Large intestine (tissue), 3 donors: ENCODE results near the gene PEX7. TPM values are rescaled to one million over a fixed set of nuclear protein-coding genes. Genes with fewer than 3 reads are reported as not detected.

Source experiments
- DNase-seq, 2 donors: peaks; one replicate each; pipeline versions ENCODE4 v3.0.0 to v3.0.0-alpha.2; 2013
- H3K27ac ChIP-seq: one replicate; pipeline ENCODE4 v1.5.1; 2013; ENCODE audit warnings: low read length
- H3K27me3 ChIP-seq: 2 replicates; pipeline ENCODE4 v1.6.1; 2013; ENCODE audit warnings: low read length; ENCODE audit not compliant: control insufficient read depth, insufficient read depth
- H3K36me3 ChIP-seq: 2 replicates; pipeline ENCODE4 v1.6.1; 2013; ENCODE audit warnings: low read length; ENCODE audit not compliant: control insufficient read depth, insufficient read depth
- H3K4me1 ChIP-seq: one replicate; pipeline ENCODE4 v1.6.1; 2013; ENCODE audit warnings: low read length; ENCODE audit not compliant: control insufficient read depth, insufficient read depth
- H3K4me3 ChIP-seq: one replicate; pipeline ENCODE4 v1.5.1; 2013; ENCODE audit warnings: low read length
- H3K9me3 ChIP-seq: one replicate; pipeline ENCODE4 v1.6.1; 2013; ENCODE audit warnings: mild to moderate bottlenecking, low read depth, low read length, moderate library complexity; ENCODE audit not compliant: control insufficient read depth
- WGBS: methylation state at CpG from one replicate; pipeline ENCODE4 v1.1.5; 2013; ENCODE audit warnings: low lambda C conversion rate; ENCODE audit not compliant: insufficient coverage; 5-methylcytosine and 5-hydroxymethylcytosine counted together
- polyA plus RNA-seq: library from polyadenylated mRNA; unstranded; fragments of 120-200 nt; gene quantifications from one replicate; pipeline ENCODE4 v1.2.1, GENCODE V29; 2013

The PEX7 gene
- polyA plus RNA-seq, 1 donor: 14.7 TPM

DNA sequence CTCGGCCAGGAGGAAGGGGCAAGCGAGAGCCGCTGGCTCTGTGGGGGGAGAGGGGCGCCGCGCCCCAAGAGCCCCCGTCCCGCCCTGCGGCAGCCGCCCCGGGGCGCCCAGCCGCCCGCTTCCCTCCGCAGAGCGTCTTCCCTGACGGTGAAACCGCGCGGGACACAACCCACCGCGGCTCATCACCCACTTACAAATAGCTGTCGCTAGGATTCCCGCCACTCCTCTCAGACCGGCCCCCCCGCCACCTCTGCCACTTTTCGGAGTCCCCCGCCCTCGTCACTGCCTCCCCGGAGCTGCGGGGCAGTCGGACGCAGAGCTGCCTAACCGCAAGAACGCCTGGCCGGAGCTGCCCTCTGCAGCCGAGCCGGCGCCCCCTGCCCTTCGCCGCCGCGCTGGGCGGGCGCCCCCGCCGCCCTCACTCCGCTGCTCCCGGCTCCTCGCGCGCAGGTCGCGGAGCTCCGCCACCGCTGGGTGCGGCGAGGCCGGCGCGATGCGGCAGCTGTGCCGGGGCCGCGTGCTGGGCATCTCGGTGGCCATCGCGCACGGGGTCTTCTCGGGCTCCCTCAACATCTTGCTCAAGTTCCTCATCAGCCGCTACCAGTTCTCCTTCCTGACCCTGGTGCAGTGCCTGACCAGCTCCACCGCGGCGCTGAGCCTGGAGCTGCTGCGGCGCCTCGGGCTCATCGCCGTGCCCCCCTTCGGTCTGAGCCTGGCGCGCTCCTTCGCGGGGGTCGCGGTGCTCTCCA lies 99.7 kb downstream of the PEX7 start, which contains the start of gene SLC35D3:
TSS of gene SLC35D3 (plus strand) at position 366 of the 749 bp plus-strand sequence. CDS start at position 494, 128 bp downstream.
- peaks cover 64% of the 10 kb centered on the region for H3K27me3 ChIP-seq
- no CpG with 5 or more reads among the region's 86 CpGs for WGBS
- H3K36me3 ChIP-seq: no peaks in the 10 kb centered on the region
- peaks cover 21% of the 10 kb centered on the region for H3K4me1 ChIP-seq
- peaks cover 5% of the 10 kb centered on the region for H3K9me3 ChIP-seq
- DNase-seq: peak in 1 of 2 donors; percentile 45
- no peak within 1 kb of the TSS for H3K27ac ChIP-seq
- H3K4me3 ChIP-seq: peak within 1 kb of the TSS; percentile 48

DNA sequence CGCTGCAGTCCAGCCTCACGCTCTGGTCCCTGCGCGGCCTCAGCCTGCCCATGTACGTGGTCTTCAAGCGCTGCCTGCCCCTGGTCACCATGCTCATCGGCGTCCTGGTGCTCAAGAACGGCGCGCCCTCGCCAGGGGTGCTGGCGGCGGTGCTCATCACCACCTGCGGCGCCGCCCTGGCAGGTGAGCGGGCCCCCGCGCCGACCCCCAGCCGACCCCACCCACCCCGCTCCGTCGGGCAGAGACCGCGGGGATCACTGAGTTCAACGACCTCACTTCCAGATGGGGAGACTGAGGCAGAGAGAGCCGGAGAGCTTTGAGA lies 100.3 kb downstream of the PEX7 start:
- H3K9me3 ChIP-seq: peaks cover 5% of the 10 kb centered on the region
- H3K36me3 ChIP-seq: no peaks in the 10 kb centered on the region
- peaks cover 64% of the 10 kb centered on the region for H3K27me3 ChIP-seq
- H3K27ac ChIP-seq: no peak overlapping the region
- peaks cover 21% of the 10 kb centered on the region for H3K4me1 ChIP-seq
- no peak for DNase-seq
- WGBS: no CpG with 5 or more reads among the region's 29 CpGs
- peak overlapping the region; percentile 16 for H3K4me3 ChIP-seq

DNA sequence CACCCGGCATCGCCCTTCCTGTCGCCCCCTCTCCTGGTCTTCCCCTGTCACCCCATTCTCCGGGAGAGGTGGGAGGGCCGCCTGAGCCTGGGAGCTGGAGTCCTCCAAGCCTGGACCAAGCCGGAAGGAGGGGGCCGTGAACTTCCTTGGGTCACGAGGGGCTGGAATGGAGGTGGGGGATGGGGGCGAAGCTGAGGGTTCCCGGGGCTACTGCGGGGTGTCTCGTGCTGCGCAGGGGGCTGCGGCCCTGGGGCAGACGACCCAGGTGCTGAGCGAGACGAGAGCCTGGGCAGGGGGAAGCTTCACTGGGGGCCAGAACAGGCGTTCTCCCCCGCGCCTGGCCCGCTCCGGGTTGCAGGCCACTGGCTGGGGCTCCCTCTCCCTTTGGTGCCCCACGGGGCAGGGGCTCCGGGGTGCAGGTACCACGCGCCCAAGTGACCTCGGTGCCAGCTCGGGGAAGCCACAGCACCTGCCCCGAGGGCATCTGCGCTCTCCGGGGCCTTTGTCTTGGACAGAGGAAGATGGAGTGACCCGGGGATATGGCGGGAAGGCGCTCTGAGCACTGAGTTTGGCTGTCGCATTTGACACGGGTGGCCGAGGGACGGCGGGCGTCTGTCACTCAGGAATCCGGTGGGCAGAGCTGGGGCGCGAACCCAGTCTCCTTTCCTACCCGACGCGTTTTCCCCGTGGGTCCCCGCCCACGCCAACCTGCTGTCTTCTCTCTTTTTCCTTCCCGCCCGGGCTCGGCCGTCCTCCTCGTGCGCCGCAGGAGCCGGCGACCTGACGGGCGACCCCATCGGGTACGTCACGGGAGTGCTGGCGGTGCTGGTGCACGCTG lies 100.9 kb downstream of the PEX7 start:
- Histone ChIP-seq H3K4me1 (peaks cover 21% of the 10 kb centered on the region), H3K9me3 (peaks cover 5% of the 10 kb centered on the region), H3K36me3 (no peaks in the 10 kb centered on the region), H3K4me3 (peak overlapping the region; percentile 10), H3K27ac (no peak overlapping the region), H3K27me3 (peaks cover 64% of the 10 kb centered on the region)
- peak in 1 of 2 donors; percentile 41 for DNase-seq
- no CpG with 5 or more reads among the region's 65 CpGs for WGBS

GRCh38 chr6:136923954-136924673 lies 101.7 kb downstream of the PEX7 start:
- Histone ChIP-seq H3K36me3 (no peaks in the 10 kb centered on the region), H3K4me1 (peaks cover 21% of the 10 kb centered on the region), H3K9me3 (peaks cover 5% of the 10 kb centered on the region), H3K4me3 (no peak overlapping the region), H3K27me3 (peaks cover 59% of the 10 kb centered on the region), H3K27ac (no peak overlapping the region)
- no peak for DNase-seq
- no CpG with 5 or more reads among the region's 40 CpGs for WGBS

GRCh38 chr6:136926383-136926782 lies 104.0 kb downstream of the PEX7 start:
- no peak for DNase-seq
- Histone ChIP-seq H3K36me3 (no peaks in the 10 kb centered on the region), H3K4me1 (peaks cover 9% of the 10 kb centered on the region), H3K27me3 (peaks cover 37% of the 10 kb centered on the region), H3K9me3 (peaks cover 5% of the 10 kb centered on the region), H3K4me3 (no peak overlapping the region), H3K27ac (no peak overlapping the region)
- WGBS: no CpG with 5 or more reads among the region's 2 CpGs

GRCh38 chr6:136927292-136927691 lies 104.9 kb downstream of the PEX7 start:
- H3K4me3 ChIP-seq: no peak overlapping the region
- H3K9me3 ChIP-seq: peaks cover 5% of the 10 kb centered on the region
- no peaks in the 10 kb centered on the region for H3K36me3 ChIP-seq
- H3K27me3 ChIP-seq: peaks cover 29% of the 10 kb centered on the region
- DNase-seq: no peak
- H3K4me1 ChIP-seq: peaks cover 8% of the 10 kb centered on the region
- no peak overlapping the region for H3K27ac ChIP-seq
- WGBS: no CpG with 5 or more reads among the region's 3 CpGs

DNA sequence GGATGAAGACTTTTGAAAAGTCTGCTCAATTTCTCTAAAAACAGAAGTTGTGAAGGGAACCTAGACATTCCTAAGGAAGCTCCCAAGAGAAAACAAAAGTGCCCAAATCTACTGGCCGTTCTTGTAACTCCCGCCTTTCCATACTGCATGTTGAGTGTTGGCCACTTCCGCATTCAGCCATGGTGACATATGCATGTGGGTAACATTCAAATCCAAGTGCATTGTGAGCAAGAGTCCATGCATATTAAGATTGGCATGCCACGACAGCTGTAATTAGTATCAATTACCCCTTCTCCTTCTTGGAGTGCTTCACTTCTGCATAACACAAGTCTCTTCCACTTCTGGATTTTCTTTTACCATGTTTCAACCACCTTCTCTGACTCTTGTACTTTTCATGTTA lies 108.1 kb downstream of the PEX7 start:
- Histone ChIP-seq H3K4me1 (no peaks in the 10 kb centered on the region), H3K36me3 (no peaks in the 10 kb centered on the region), H3K4me3 (no peak overlapping the region), H3K27ac (no peak overlapping the region), H3K9me3 (no peaks in the 10 kb centered on the region), H3K27me3 (peaks cover 3% of the 10 kb centered on the region)
- no peak for DNase-seq
- no CpG with 5 or more reads among the region's 4 CpGs for WGBS

DNA sequence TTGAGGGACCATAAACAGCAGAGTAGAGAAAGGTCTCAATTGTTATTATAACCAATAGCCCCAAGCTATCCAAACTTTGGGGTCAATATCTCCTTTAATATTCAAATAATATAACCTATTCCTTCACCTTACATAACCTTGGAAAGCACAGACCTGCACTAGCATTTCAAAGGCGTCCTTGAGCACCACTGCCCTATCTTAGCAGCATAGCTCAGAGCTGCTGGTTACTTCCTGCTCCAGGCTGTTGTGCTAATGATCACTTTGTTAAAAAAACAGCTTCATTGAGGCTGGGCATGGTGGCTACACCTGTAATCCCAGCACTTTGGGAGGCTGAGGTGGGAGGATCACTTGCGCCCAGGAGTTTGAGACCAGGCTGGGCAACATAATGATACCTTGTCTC lies 110.2 kb downstream of the PEX7 start:
- WGBS: 100% methylated on average over 1 of the region's 2 CpGs
- DNase-seq: no peak

GRCh38 chr6:136945072-136945471 lies 122.7 kb downstream of the PEX7 start:
- Histone ChIP-seq H3K36me3 (no peaks in the 10 kb centered on the region), H3K27ac (no peak overlapping the region), H3K27me3 (peaks cover 2% of the 10 kb centered on the region), H3K4me1 (no peaks in the 10 kb centered on the region), H3K4me3 (no peak overlapping the region), H3K9me3 (no peaks in the 10 kb centered on the region)
- WGBS: no CpG with 5 or more reads among the region's 1 CpG
- no peak for DNase-seq

More for the DNA sequence above, 110.2 kb downstream of the PEX7 start:
- Histone ChIP-seq H3K36me3 (no peaks in the 10 kb centered on the region), H3K9me3 (no peaks in the 10 kb centered on the region), H3K4me3 (no peak overlapping the region), H3K27me3 (no peaks in the 10 kb centered on the region), H3K4me1 (no peaks in the 10 kb centered on the region), H3K27ac (no peak overlapping the region)

DNA sequence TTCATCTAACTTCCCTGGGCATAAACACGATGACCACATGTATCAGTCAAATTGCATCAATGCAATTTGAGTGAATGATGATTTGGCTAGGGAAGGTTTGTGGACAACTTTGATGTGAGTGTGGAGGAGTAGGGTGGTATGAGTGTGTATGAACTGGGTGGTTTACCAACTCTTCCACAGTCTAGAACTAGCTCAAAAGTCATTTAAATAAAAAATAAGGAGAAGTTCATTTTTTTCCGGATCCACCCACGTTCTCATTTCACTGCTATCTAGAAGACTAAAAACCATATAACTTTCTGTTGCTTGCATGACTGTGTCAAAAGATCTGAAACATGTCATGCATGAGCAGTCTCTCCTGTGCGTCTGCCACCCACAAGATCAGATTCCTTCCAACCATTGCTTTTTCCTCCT lies 123.3 kb downstream of the PEX7 start:
- Histone ChIP-seq H3K4me3 (no peak overlapping the region), H3K36me3 (no peaks in the 10 kb centered on the region), H3K27me3 (peaks cover 2% of the 10 kb centered on the region), H3K4me1 (no peaks in the 10 kb centered on the region), H3K27ac (no peak overlapping the region), H3K9me3 (no peaks in the 10 kb centered on the region)
- 95% methylated on average over 2 of the region's 4 CpGs for WGBS
- no peak for DNase-seq
